ENCODE data around the gene DCST1.

GRCh38 chr1:155018617-155019348 lies 14.8 kb upstream of the DCST1 start:
- TF ChIP-seq IRF9 (CRISPR knock-in tag; IDR thresholded peaks at IDR 0.05; ENCODE audit: borderline replicate concordance) (no peak), ZNF101 (CRISPR knock-in tag; IDR thresholded peaks at IDR 0.05; ENCODE audit: borderline replicate concordance, low read depth) (no peak), TOE1 (CRISPR knock-in tag; IDR thresholded peaks at IDR 0.05) (no peak), ZBTB33 (CRISPR knock-in tag; IDR thresholded peaks at IDR 0.05) (no peak), NFIC (IDR thresholded peaks at IDR 0.05; ENCODE audit: low read length) (no peak), CREM (IDR thresholded peaks at IDR 0.05) (no peak), CREM (CRISPR knock-in tag; IDR thresholded peaks at IDR 0.05) (no peak), ELF4 (CRISPR knock-in tag; IDR thresholded peaks at IDR 0.05; ENCODE audit: borderline replicate concordance) (no peak), SIN3A (IDR thresholded peaks at IDR 0.05; ENCODE audit: borderline replicate concordance, low read depth, low read length) (no peak), PAX8 (CRISPR knock-in tag; IDR thresholded peaks at IDR 0.05; ENCODE audit: borderline replicate concordance) (no peak)
- TF ChIP-seq, protein P1, sequence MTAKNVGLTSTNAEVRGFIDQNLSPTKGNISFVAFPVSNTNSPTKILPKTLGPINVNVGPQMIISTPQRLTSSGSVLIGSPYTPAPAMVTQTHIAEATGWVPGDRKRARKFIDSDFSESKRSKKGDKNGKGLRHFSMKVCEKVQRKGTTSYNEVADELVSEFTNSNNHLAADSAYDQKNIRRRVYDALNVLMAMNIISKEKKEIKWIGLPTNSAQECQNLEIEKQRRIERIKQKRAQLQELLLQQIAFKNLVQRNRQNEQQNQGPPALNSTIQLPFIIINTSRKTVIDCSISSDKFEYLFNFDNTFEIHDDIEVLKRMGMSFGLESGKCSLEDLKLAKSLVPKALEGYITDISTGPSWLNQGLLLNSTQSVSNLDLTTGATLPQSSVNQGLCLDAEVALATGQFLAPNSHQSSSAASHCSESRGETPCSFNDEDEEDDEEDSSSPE (CRISPR knock-in tag; IDR thresholded peaks at IDR 0.05), result no peak
- TF ChIP-seq, protein P2, sequence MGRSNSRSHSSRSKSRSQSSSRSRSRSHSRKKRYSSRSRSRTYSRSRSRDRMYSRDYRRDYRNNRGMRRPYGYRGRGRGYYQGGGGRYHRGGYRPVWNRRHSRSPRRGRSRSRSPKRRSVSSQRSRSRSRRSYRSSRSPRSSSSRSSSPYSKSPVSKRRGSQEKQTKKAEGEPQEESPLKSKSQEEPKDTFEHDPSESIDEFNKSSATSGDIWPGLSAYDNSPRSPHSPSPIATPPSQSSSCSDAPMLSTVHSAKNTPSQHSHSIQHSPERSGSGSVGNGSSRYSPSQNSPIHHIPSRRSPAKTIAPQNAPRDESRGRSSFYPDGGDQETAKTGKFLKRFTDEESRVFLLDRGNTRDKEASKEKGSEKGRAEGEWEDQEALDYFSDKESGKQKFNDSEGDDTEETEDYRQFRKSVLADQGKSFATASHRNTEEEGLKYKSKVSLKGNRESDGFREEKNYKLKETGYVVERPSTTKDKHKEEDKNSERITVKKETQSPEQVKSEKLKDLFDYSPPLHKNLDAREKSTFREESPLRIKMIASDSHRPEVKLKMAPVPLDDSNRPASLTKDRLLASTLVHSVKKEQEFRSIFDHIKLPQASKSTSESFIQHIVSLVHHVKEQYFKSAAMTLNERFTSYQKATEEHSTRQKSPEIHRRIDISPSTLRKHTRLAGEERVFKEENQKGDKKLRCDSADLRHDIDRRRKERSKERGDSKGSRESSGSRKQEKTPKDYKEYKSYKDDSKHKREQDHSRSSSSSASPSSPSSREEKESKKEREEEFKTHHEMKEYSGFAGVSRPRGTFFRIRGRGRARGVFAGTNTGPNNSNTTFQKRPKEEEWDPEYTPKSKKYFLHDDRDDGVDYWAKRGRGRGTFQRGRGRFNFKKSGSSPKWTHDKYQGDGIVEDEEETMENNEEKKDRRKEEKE (IDR thresholded peaks at IDR 0.05), result no peak
